ENCODE results near the gene TMEM129. TPM values are rescaled to one million over a fixed set of nuclear protein-coding genes. Genes with fewer than 3 reads are reported as not detected.
A peak's percentile ranks its signal among the peaks of the same experiment; 100 is the strongest.

The TMEM129 gene
- total RNA-seq, 2 experiments from 2014 or later = 39.2 to 44.0 TPM

DNA sequence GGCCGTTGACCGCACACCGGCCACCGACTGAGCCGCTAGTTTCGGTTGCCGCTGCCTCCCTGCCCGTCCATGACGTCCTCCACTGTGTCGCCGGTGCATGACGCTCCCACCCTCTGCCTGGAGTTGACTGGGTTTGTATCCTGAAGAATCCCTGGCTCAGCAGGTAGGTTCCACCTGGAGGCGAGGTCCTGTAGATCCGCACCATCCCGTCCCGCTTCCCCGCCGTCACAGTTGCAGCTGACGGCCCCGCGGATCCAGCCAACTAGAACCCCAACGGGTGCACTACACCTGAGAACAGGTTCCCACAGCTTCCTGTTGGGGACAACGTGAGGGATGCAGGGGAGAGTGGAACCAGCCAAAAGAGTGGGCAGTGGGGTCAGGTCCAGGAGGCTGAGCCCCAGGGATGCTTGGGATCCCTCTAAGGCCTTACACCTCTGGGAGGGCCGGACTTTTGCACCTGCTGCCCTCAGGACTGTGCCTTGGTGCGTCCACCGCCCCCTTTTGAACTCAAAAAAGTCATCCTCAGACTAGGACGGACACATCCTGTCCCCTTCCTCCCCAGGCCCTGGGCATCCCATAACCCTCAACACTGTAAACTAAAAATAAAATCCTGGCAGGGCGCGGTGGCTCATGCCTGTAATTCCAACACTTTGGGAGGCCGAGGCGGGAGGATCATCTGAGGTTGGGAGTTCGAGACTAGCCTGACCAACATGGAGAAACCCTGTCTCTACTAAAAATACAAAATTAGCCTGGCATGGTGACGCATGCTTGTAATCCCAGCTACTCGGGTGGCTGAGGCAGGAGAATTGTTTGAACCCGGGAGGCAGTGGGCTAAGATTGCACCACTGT, 7.9 kb downstream of the TMEM129 start:
- peak; percentile 50 for DNase-seq (ENCODE audit: low spot score)
- CTCF ChIA-PET (ENCODE audit: unreplicated experiment) = no interaction called here

DNA sequence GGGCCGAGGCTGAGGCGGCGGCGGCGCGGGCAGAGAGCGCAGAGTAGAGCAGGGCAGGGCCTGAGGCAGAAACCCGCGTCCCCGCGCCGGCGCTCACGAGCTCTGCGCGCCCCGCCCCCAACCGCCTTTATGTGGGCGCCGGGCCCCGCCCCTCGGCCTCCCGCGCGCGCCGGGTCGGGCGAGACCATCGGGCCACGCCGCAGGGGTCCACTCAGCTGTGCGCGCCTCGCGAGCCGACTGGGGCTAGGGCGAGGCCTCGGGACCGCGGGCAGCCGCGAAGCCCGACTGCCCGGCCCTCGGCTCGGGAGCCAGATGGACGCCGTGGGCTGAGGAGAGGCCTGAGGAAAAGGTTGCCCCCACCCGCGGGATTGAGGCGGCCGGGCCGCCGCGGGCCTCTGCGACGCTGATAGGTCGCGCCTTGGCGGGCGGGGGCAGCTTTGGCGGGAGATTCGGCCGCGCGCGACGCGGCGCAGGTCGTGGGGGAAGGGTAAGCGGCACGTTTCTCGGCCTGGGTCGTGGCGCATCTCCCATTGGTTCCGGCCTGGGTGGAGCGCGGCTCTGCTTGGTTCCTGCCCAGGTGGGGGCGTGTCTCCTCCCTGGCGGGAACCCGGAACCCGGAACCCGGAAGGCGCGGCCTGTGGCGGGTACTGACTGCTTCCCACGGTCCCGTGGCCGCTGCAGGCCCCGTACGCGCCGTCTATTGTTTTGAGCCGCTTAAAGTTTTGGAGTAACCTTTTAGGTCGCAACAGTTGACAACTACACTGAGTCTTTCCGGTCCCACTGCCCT, 8.7 kb downstream of the TMEM129 start, which contains the start of gene SLBP:
Gene SLBP, minus strand, starts transcription at position 104 of the 787 bp plus-strand sequence. CDS start 131 bp downstream, outside the sequence.
- DNase-seq (ENCODE audit: low spot score) = peak; percentile 98
- TF ChIP-seq EZH2phosphoT487 (IDR thresholded peaks at IDR 0.05; ENCODE audit: borderline replicate concordance, low read depth, low read length) = no peak
- TF ChIP-seq, protein P1, sequence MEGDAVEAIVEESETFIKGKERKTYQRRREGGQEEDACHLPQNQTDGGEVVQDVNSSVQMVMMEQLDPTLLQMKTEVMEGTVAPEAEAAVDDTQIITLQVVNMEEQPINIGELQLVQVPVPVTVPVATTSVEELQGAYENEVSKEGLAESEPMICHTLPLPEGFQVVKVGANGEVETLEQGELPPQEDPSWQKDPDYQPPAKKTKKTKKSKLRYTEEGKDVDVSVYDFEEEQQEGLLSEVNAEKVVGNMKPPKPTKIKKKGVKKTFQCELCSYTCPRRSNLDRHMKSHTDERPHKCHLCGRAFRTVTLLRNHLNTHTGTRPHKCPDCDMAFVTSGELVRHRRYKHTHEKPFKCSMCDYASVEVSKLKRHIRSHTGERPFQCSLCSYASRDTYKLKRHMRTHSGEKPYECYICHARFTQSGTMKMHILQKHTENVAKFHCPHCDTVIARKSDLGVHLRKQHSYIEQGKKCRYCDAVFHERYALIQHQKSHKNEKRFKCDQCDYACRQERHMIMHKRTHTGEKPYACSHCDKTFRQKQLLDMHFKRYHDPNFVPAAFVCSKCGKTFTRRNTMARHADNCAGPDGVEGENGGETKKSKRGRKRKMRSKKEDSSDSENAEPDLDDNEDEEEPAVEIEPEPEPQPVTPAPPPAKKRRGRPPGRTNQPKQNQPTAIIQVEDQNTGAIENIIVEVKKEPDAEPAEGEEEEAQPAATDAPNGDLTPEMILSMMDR (conservative IDR thresholded peaks at IDR 0.05; ENCODE audit: low read length) = no peak
- intact Hi-C loops (cut with micrococcal nuclease; ENCODE audit: unreplicated experiment) = loop anchor here (1.0 to 10.0 kb wide), 6 partner anchors 11 to 1038 kb away; partner anchors contain the start of genes ATP5ME, MYL5, NSD2 and RNF4
- peak within 1 kb of the TSS; percentile 85 for H3K27ac ChIP-seq (ENCODE audit: low read depth, low read length, poor library complexity, severe bottlenecking)
- H4K20me1 ChIP-seq (ENCODE audit: insufficient read depth, low read length) = peaks cover 44% of the 10 kb centered on the region
- BruUV-seq (replicated peaks) = no TSS peak
- H3K36me3 ChIP-seq (ENCODE audit: insufficient read depth, low read length) = peaks cover 87% of the 10 kb centered on the region
- H3K4me3 ChIP-seq (ENCODE audit: low read depth, low read length, poor library complexity, severe bottlenecking) = peak within 1 kb of the TSS; percentile 86
- POLR2A ChIA-PET = interaction anchor here (0.6 to 1.3 kb wide), 4 partner anchors 9 to 1073 kb away, joined by 3 to 10 read pairs (median 3); partner anchors contain the start of genes TACC3 and TMEM129
- no peak within 1 kb of the TSS; the same call in 1 of the 2 replicates for H2AFZ ChIP-seq (ENCODE audit: low read length)
- CTCF ChIA-PET (ENCODE audit: unreplicated experiment) = interaction anchor here (1.3 kb wide), 1 partner anchor 19 kb away, joined by 5 read pairs; no protein-coding TSS in a partner anchor
- peak within 1 kb of the TSS; percentile 91 for H3K4me2 ChIP-seq (ENCODE audit: low read length)
- peaks cover 62% of the 10 kb centered on the region for H3K4me1 ChIP-seq (ENCODE audit: insufficient read depth, low read length, poor library complexity, severe bottlenecking)
- peaks cover 89% of the 10 kb centered on the region for H3K79me2 ChIP-seq (ENCODE audit: insufficient read depth, low read depth, low read length)
- H3K9me3 ChIP-seq (ENCODE audit: low read length) = no peaks in the 10 kb centered on the region
- H3K9me2 ChIP-seq (ENCODE audit: insufficient read depth, low read length) = no peaks in the 10 kb centered on the region

More for the DNA sequence above, 7.9 kb downstream of the TMEM129 start:
- peaks cover 81% of the 10 kb centered on the region for H3K79me2 ChIP-seq (ENCODE audit: insufficient read depth, low read depth, low read length)
- H3K9me2 ChIP-seq (ENCODE audit: insufficient read depth, low read length) = no peaks in the 10 kb centered on the region
- intact Hi-C loops (cut with micrococcal nuclease; ENCODE audit: unreplicated experiment) = loop anchor here (2.0 to 10.0 kb wide), 4 partner anchors 131 to 1038 kb away; partner anchors contain the start of genes ATP5ME, MYL5, NSD2 and RNF4
- POLR2A ChIA-PET = interaction anchor here (1.3 to 1.5 kb wide), 4 partner anchors 8 to 143 kb away, joined by 3 to 10 read pairs (median 3); partner anchors contain the start of genes LETM1, TACC3 and TMEM129
- peaks cover 87% of the 10 kb centered on the region for H3K36me3 ChIP-seq (ENCODE audit: insufficient read depth, low read length)
- H3K4me2 ChIP-seq (ENCODE audit: low read length) = peak overlapping the region; percentile 91
- BruUV-seq (replicated peaks) = TSS peak; percentile 86
- H3K27ac ChIP-seq (ENCODE audit: low read depth, low read length, poor library complexity, severe bottlenecking) = peak overlapping the region; percentile 85
- no peaks in the 10 kb centered on the region for H3K9me3 ChIP-seq (ENCODE audit: low read length)
- no peak overlapping the region for H2AFZ ChIP-seq (ENCODE audit: low read length)
- peak overlapping the region; percentile 86 for H3K4me3 ChIP-seq (ENCODE audit: low read depth, low read length, poor library complexity, severe bottlenecking)
- H4K20me1 ChIP-seq (ENCODE audit: insufficient read depth, low read length) = peaks cover 42% of the 10 kb centered on the region
- H3K4me1 ChIP-seq (ENCODE audit: insufficient read depth, low read length, poor library complexity, severe bottlenecking) = peaks cover 68% of the 10 kb centered on the region
- TF ChIP-seq EZH2phosphoT487 (IDR thresholded peaks at IDR 0.05; ENCODE audit: borderline replicate concordance, low read depth, low read length) = no peak
- TF ChIP-seq, protein P1 (conservative IDR thresholded peaks at IDR 0.05; ENCODE audit: low read length) = no peak

Measured in OCI-LY7 (cell line).